Measurements from ENCODE around the gene TMC2. TPM values are rescaled to one million over a fixed set of nuclear protein-coding genes. Genes with fewer than 3 reads are reported as not detected.
A peak's percentile ranks its signal among the peaks of the same experiment; 100 is the strongest.

TMC2 gene
- total RNA-seq, 2 experiments from 2014 or later: not detected

DNA sequence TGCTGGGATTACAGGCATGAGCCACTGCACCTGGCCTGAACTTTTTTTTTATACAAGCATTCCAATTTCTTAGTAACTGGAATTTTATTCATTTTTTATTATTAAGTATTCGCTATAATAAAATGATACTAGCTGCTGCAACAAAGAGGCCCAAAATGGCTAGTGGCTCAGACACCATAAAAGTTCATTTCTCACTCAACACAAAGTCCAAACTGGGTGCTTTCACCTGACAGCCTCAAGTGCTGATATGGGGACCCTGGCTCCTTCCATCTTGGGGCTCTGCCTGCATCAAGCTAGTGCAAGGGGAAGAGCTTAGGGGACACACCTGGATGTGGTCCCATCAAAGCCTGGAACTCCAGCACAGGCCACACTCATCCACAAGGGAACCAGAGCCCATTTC is 103.9 kb downstream of the TMC2 start:
- Mint-ChIP-seq H3K27me3 (no peaks in the 10 kb centered on the region), H3K9me3 (ENCODE audit: low read depth) (no peaks in the 10 kb centered on the region), H3K4me3 (no peak overlapping the region), H3K36me3 (no peaks in the 10 kb centered on the region), H3K4me1 (peaks cover 11% of the 10 kb centered on the region), H3K27ac (no peak overlapping the region)
- no peak for DNase-seq
- ATAC-seq: no peak
- CTCF ChIA-PET: no interaction called here

DNA sequence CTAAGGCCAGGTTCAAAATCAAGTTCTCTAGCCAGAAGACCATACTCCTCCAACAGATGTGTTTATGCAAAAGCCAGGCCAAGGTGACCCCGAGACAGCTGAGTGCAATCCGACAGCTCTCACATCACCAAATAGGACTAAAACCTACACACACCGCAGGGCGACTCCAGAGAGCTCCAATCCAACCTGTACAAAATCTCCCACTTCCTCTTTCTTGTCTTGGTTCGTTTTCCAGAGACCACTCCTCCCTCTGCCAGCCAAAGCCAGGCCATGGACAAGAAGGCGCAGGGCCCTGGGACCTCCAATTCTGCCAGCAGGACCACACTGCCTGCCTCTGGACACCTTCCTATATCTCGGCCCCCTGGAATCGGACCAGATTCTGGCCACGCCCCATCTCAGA is 104.5 kb downstream of the TMC2 start:
- Mint-ChIP-seq H3K4me3 (no peak overlapping the region), H3K9me3 (ENCODE audit: low read depth) (no peaks in the 10 kb centered on the region), H3K27ac (no peak overlapping the region), H3K4me1 (peaks cover 11% of the 10 kb centered on the region), H3K36me3 (no peaks in the 10 kb centered on the region), H3K27me3 (no peaks in the 10 kb centered on the region)
- ATAC-seq: no peak
- no peak for DNase-seq
- CTCF ChIA-PET: no interaction called here

GRCh38 chr20:2643708-2644107 is 107.3 kb downstream of the TMC2 start:
- no peak for ATAC-seq
- no peaks in the 10 kb centered on the region for H3K9me3 Mint-ChIP-seq (ENCODE audit: low read depth)
- H3K36me3 Mint-ChIP-seq: no peaks in the 10 kb centered on the region
- H3K27ac Mint-ChIP-seq: no peak overlapping the region
- H3K4me1 Mint-ChIP-seq: peaks cover 4% of the 10 kb centered on the region
- CTCF ChIA-PET: no interaction called here
- H3K27me3 Mint-ChIP-seq: no peaks in the 10 kb centered on the region
- H3K4me3 Mint-ChIP-seq: no peak overlapping the region
- DNase-seq: no peak

DNA sequence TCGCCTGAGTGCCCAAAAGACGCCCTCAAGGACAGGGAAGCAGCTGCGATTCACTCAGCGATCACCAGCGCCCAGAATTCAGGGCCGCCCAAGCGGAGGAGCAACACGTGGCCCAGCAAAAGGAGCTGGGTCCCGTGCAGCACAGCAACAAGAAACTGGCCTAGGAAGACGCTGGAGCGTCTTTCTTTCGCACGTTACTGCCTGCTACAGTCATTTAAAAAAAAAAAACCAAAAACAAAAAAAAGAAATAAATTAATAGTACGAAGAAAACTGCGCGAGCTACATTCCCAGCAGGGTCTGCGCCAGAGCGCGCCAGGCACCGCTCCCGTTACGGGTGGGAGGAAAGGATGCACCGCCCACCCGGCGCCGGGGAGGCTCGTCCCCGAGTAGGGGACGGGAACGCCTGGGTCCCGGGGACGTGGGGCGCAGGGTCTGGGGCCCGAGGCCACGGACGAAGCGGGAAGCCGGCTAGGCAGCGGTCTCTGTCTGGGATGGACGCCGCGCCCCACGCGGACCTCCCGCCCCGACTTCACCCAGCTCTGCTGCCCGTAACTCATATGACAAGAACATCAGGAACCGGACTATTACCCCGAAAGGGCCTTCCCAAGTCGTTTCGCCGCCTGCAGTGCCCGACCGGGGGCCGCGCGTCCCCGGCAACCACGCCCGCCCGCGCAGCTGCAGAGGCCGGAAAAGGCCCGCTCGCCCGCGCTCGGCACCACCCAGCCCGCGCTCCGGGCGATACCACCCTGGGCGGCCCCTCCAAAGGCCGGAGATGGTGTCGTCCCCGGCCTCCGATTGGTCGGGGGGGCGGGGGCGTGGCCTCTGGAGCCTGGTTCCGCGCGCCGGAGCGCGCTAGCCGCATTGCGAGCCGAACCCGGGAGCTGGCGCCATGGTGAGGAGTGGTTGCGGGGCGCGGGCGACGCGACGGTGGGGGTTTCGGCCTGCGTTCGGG is 115.7 kb downstream of the TMC2 start, which contains the start of gene NOP56:
TSS of gene NOP56 (plus strand) at position 861 of the 952 bp plus-strand sequence. CDS start at position 890, 29 bp downstream.
- Mint-ChIP-seq H3K4me1 (peaks cover 50% of the 10 kb centered on the region), H3K27ac (peak within 1 kb of the TSS; percentile 87), H3K36me3 (peaks cover 41% of the 10 kb centered on the region), H3K4me3 (peak within 1 kb of the TSS; percentile 91), H3K27me3 (no peaks in the 10 kb centered on the region), H3K9me3 (ENCODE audit: low read depth) (no peaks in the 10 kb centered on the region)
- peak; percentile 92 for ATAC-seq
- DNase-seq: peak; percentile 94
- CTCF ChIA-PET: interaction anchor here (1.0 to 4.6 kb wide), 12 partner anchors 12 to 186 kb away, joined by 3 to 39 read pairs (median 3); partner anchors contain the start of genes IDH3B and SNRPB

DNA sequence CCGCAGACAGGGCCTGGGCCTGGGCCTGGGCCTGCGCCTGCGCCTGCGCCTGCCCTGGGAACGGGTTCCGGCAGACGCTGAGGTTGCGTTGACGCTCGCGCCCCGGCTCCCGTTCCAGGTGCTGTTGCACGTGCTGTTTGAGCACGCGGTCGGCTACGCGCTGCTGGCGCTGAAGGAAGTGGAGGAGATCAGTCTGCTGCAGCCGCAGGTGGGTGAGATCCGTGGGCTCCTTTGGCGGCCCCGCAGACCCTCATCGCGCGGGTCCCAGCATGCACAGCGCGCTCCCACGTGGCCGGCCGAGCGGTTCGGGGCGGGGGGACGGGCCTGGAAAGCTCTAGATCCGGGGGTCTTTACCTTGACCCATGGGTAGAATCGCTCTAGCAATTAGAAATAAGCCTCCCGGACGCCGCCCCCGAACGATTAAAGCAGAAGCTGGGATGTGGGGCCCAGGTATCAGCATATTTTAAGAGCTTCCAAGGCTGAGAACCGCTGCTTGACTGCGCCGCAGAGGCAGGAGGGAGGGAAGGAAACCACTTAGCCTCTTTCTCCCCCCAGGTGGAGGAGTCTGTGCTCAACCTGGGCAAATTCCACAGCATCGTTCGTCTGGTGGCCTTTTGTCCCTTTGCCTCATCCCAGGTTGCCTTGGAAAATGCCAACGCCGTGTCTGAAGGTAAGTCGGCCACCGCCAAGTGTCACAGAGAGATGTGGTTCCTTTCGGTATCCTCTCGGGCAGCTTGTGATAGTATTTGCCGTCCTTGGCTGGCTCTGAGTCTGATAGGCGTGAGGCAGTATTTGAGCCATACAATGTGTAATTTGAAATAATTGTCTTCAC is 116.6 kb downstream of the TMC2 start:
- H3K27me3 Mint-ChIP-seq: no peaks in the 10 kb centered on the region
- peak overlapping the region; percentile 87 for H3K27ac Mint-ChIP-seq
- CTCF ChIA-PET: interaction anchor here (1.0 to 4.6 kb wide), 9 partner anchors 11 to 182 kb away, joined by 3 to 39 read pairs (median 3); partner anchors contain the start of genes IDH3B and SNRPB
- peak; percentile 56 for ATAC-seq
- peak; percentile 68 for DNase-seq
- peaks cover 50% of the 10 kb centered on the region for H3K36me3 Mint-ChIP-seq
- H3K9me3 Mint-ChIP-seq (ENCODE audit: low read depth): no peaks in the 10 kb centered on the region
- H3K4me3 Mint-ChIP-seq: peak overlapping the region; percentile 91
- peaks cover 50% of the 10 kb centered on the region for H3K4me1 Mint-ChIP-seq

- CTCF ChIA-PET: interaction anchor here (1.0 to 4.6 kb wide), 5 partner anchors 10 to 146 kb away, joined by 3 to 39 read pairs (median 3); partner anchors contain the start of gene IDH3B
- Mint-ChIP-seq H3K9me3 (ENCODE audit: low read depth) (no peaks in the 10 kb centered on the region), H3K27me3 (no peaks in the 10 kb centered on the region), H3K4me3 (peak overlapping the region; percentile 91), H3K27ac (peak overlapping the region; percentile 87), H3K36me3 (peaks cover 58% of the 10 kb centered on the region), H3K4me1 (peaks cover 50% of the 10 kb centered on the region)
- DNase-seq (no peak), ATAC-seq (no peak)
Observed at GRCh38 chr20:2653556-2654383, 117.4 kb downstream of the TMC2 start.

DNA sequence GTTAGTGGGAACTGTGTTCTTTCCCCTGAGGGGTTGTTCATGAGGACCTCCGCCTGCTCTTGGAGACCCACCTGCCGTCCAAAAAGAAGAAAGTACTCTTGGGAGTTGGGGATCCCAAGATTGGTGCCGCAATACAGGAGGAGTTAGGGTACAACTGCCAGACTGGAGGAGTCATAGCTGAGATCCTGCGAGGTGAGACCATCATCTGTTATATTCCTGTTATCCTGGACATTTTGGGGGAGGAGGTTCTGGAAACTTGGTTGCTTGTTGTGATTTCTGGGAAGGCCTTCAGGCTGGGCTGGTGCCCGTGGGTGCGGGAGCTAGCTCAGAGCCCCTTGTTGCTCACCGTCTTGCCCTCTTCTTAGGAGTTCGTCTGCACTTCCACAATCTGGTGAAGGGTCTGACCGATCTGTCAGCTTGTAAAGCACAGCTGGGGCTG is 118.0 kb downstream of the TMC2 start:
- Mint-ChIP-seq H3K4me3 (peak overlapping the region; percentile 91), H3K27ac (peak overlapping the region; percentile 87), H3K4me1 (peaks cover 50% of the 10 kb centered on the region), H3K27me3 (no peaks in the 10 kb centered on the region), H3K36me3 (peaks cover 61% of the 10 kb centered on the region), H3K9me3 (ENCODE audit: low read depth) (no peaks in the 10 kb centered on the region)
- ATAC-seq (no peak), DNase-seq (no peak)
- CTCF ChIA-PET: interaction anchor here (1.2 to 1.3 kb wide), 2 partner anchors 13 to 127 kb away, joined by 3 read pairs; no protein-coding TSS in a partner anchor

GRCh38 chr20:2654831-2655230 is 118.5 kb downstream of the TMC2 start:
- Mint-ChIP-seq H3K9me3 (ENCODE audit: low read depth) (no peaks in the 10 kb centered on the region), H3K36me3 (peaks cover 63% of the 10 kb centered on the region), H3K4me3 (peak overlapping the region; percentile 91), H3K27me3 (no peaks in the 10 kb centered on the region), H3K4me1 (peaks cover 47% of the 10 kb centered on the region), H3K27ac (peak overlapping the region; percentile 87)
- DNase-seq (no peak), ATAC-seq (no peak)
- CTCF ChIA-PET: interaction anchor here (1.2 to 1.3 kb wide), 2 partner anchors 13 to 128 kb away, joined by 3 read pairs; no protein-coding TSS in a partner anchor

GRCh38 chr20:2655331-2656116 is 119.2 kb downstream of the TMC2 start:
- H3K27ac Mint-ChIP-seq: peak overlapping the region; percentile 26
- H3K9me3 Mint-ChIP-seq (ENCODE audit: low read depth): no peaks in the 10 kb centered on the region
- H3K36me3 Mint-ChIP-seq: peaks cover 65% of the 10 kb centered on the region
- H3K4me3 Mint-ChIP-seq: no peak overlapping the region
- no peaks in the 10 kb centered on the region for H3K27me3 Mint-ChIP-seq
- H3K4me1 Mint-ChIP-seq: peaks cover 41% of the 10 kb centered on the region
- CTCF ChIA-PET: interaction anchor here (1.2 to 1.5 kb wide), 3 partner anchors 9 to 129 kb away, joined by 3 read pairs; no protein-coding TSS in a partner anchor
- ATAC-seq (no peak), DNase-seq (no peak)

- Mint-ChIP-seq H3K4me3 (no peak overlapping the region), H3K27me3 (no peaks in the 10 kb centered on the region), H3K4me1 (peaks cover 37% of the 10 kb centered on the region), H3K9me3 (ENCODE audit: low read depth) (no peaks in the 10 kb centered on the region), H3K27ac (peak overlapping the region; percentile 27), H3K36me3 (peaks cover 65% of the 10 kb centered on the region)
- DNase-seq: no peak
- CTCF ChIA-PET: interaction anchor here (1.5 kb wide), 1 partner anchor 10 kb away, joined by 3 read pairs; no protein-coding TSS in a partner anchor
- no peak for ATAC-seq
Observed at GRCh38 chr20:2656471-2657117, 120.2 kb downstream of the TMC2 start.

DNA sequence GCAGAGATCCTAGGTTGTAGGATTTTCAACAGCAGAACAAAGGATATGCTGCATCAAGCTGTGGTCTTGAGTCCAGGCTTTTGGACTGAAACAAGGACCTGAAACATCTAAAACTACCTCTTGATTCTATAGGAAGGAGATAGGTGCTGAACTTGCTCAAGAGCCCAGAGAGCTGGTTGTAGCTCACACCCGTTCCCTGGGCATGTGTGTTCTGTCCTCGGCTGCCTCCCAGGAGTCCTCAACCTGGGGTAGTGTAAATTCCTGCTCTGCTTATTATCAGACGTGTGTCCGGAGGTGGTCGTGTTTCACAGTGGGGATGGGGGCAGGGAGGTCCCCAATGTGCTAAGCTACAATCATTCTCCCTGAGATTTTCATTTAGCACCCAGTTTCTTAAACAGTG is 120.9 kb downstream of the TMC2 start:
- H3K4me3 Mint-ChIP-seq: no peak overlapping the region
- no peak for ATAC-seq
- H3K27me3 Mint-ChIP-seq: no peaks in the 10 kb centered on the region
- no peak for DNase-seq
- H3K9me3 Mint-ChIP-seq (ENCODE audit: low read depth): no peaks in the 10 kb centered on the region
- H3K4me1 Mint-ChIP-seq: peaks cover 43% of the 10 kb centered on the region
- CTCF ChIA-PET: no interaction called here
- peaks cover 70% of the 10 kb centered on the region for H3K36me3 Mint-ChIP-seq
- no peak overlapping the region for H3K27ac Mint-ChIP-seq

Measured in activated CD8-positive, alpha-beta memory T cell treated with anti-CD3 and anti-CD28 coated beads, Interleukin-2, amount 10 ng/mL, durations not matched to agents 7 days and 5 days (primary cell).